K562 (cell line): ENCODE measurements around the gene RPS6KA2. TPM values are rescaled to one million over a fixed set of nuclear protein-coding genes. Genes with fewer than 3 reads are reported as not detected.

ENCODE experiments used
- ATAC-seq: fragments of 200-7000 bp; cut with Tn5 transposase; 3 replicates; pipeline ENCODE4 v1.9.1; 2020; ENCODE audit warnings: moderate library complexity
- BruUV-seq: library from RNA; stranded (reverse); fragments of 400-500 nt; replicated peaks from 2 replicates; lab custom pipeline; 2021; lab: Mats Ljungman, UMichigan
- CTCF ChIA-PET: fragments of 300-600 bp; formaldehyde crosslinking; extraction: SDS; loops from one replicate; lab custom pipeline; 2021; ENCODE audit warnings: low intra/inter-chr PET ratio; lab: Yijun Ruan, JAX
- POLR2A ChIA-PET: fragments of 300-600, 350-650 bp; sonication (Branson Sonifier 250); formaldehyde crosslinking; extraction: SDS; loops from one replicate; lab custom pipeline; 2021; ENCODE audit warnings: antibody characterized with exemption, inconsistent platforms; lab: Yijun Ruan, JAX
- DNase-seq, 4 experiments: peaks; one replicate each; pipeline versions ENCODE4 v3.0.0 to v3.0.0-alpha.2; 2011 to 2018; ENCODE audit warnings: low spot score in 3 of 4, mixed read lengths in 3 of 4; ENCODE audit errors: extremely low read depth in 1 of 4
- FAIRE-seq: peaks from 2 replicates; lab custom pipeline; 2011; peaks lifted over from hg19 to GRCh38; lab: Jason Lieb, UNC
- H2AFZ ChIP-seq: 2 replicates; pipeline ENCODE4 v1.6.0; 2011; ENCODE audit warnings: low read depth, low read length, control low read depth, inconsistent platforms
- H3K27ac ChIP-seq: fragments of 200-600 bp; 3 replicates; pipeline ENCODE4 v1.8.0; 2011; ENCODE audit warnings: low read depth, mild to moderate bottlenecking, control low read depth, inconsistent platforms, low read length, moderate library complexity, mixed read lengths; ENCODE audit errors: extremely low read depth
- H3K27me3 ChIP-seq, 2 experiments: fragments of 300-600 bp in 1 of 2; 2 replicates in 1 of 2; 3 replicates in 1 of 2; pipeline versions ENCODE4 v1.6.0 to v1.8.0; 2011; ENCODE audit warnings: inconsistent platforms in 2 of 2, low read length in 2 of 2, mild to moderate bottlenecking in 1 of 2, mixed read lengths in 1 of 2, moderate library complexity in 1 of 2; ENCODE audit not compliant: control insufficient read depth in 2 of 2, insufficient read depth in 2 of 2
- H3K36me3 ChIP-seq: fragments of 300-600 bp; 3 replicates; pipeline ENCODE4 v1.8.0; 2011; ENCODE audit warnings: mild to moderate bottlenecking, low read length, inconsistent platforms; ENCODE audit not compliant: control insufficient read depth, insufficient read depth
- H3K4me1 ChIP-seq, 2 experiments: fragments of 200-600 bp in 1 of 2; replicated peaks in 1 of 2; 2 replicates in 1 of 2; 3 replicates in 1 of 2; pipeline versions ENCODE4 v1.5.1 to v1.8.0; 2011; ENCODE audit warnings: inconsistent platforms in 2 of 2, low read length in 2 of 2, mild to moderate bottlenecking in 1 of 2, mixed read lengths in 1 of 2, moderate library complexity in 1 of 2; ENCODE audit not compliant: control insufficient read depth in 2 of 2, insufficient read depth in 2 of 2
- H3K4me2 ChIP-seq: 2 replicates; pipeline ENCODE4 v1.6.1; 2011; ENCODE audit warnings: low read length, control low read depth, inconsistent platforms, mixed read lengths; ENCODE audit not compliant: insufficient read depth
- H3K4me3 ChIP-seq: fragments of 200-600 bp; sonication (generic), shearing (Covaris generic); 2 replicates; pipeline ENCODE4 v1.5.1; 2016; ENCODE audit warnings: control low read depth, inconsistent platforms
- H3K79me2 ChIP-seq: fragments of 200-600 bp; 3 replicates; pipeline ENCODE4 v1.8.0; 2011; ENCODE audit warnings: low read length, inconsistent platforms; ENCODE audit not compliant: control insufficient read depth, insufficient read depth
- H3K9ac ChIP-seq, 2 experiments: 2 replicates each; pipeline versions ENCODE4 v1.6.0 to v1.6.1; 2011; ENCODE audit warnings: low read depth in 2 of 2, low read length in 2 of 2, control low read depth in 1 of 2, inconsistent platforms in 1 of 2, mild to moderate bottlenecking in 1 of 2, mixed read lengths in 1 of 2; ENCODE audit not compliant: insufficient read depth in 1 of 2
- H3K9me1 ChIP-seq: one replicate; pipeline ENCODE4 v1.6.0; 2011; ENCODE audit warnings: inconsistent platforms, mild to moderate bottlenecking, low read length, moderate library complexity; ENCODE audit not compliant: control insufficient read depth, insufficient read depth
- H3K9me3 ChIP-seq: replicated peaks from 2 replicates; pipeline ENCODE4 v1.5.1; 2011; ENCODE audit warnings: low read depth, low read length, inconsistent platforms; ENCODE audit not compliant: control insufficient read depth, insufficient read depth
- H4K20me1 ChIP-seq: replicated peaks from 2 replicates; pipeline ENCODE4 v1.6.1; 2011; ENCODE audit warnings: low read length, inconsistent platforms, mixed read lengths; ENCODE audit not compliant: control insufficient read depth, insufficient read depth
- FOXM1 ChIP-seq, 2 experiments: fragments of 450-650 bp in 1 of 2; sonication (generic) in 1 of 2; formaldehyde crosslinking in 1 of 2; IDR thresholded peaks; 2 replicates each; pipeline versions ENCODE4 v1.6.1 to v1.9.0; 2017 to 2022; ENCODE audit warnings: low read depth in 2 of 2, mild to moderate bottlenecking in 2 of 2, missing genetic modification reagents in 1 of 2, moderate library complexity in 1 of 2
- IFI16 ChIP-seq: fragments of 250-450 bp; sonication (Bioruptor Pico); IDR thresholded peaks from 2 replicates; pipeline ENCODE4 v2.1.2; 2022; ENCODE audit warnings: mild to moderate bottlenecking, inconsistent platforms
- JUND ChIP-seq, 2 experiments: IDR thresholded peaks; 2 replicates in 1 of 2; 3 replicates in 1 of 2; pipeline ENCODE4 v1.6.1; 2011; ENCODE audit warnings: borderline replicate concordance in 2 of 2, low read depth in 2 of 2, low read length in 2 of 2, improper control_type of control experiment in 1 of 2, missing biosample characterization in 1 of 2, missing genetic modification characterization in 1 of 2, missing genetic modification reagents in 1 of 2
- TBL1XR1 ChIP-seq, 2 experiments: IDR thresholded peaks; 2 replicates each; pipeline ENCODE4 v1.6.1; 2012; ENCODE audit warnings: improper control_type of control experiment in 2 of 2, low read length in 2 of 2, mild to moderate bottlenecking in 1 of 2
- TCF7L2 ChIP-seq: fragments of 150-350 bp; IDR thresholded peaks from 2 replicates; pipeline ENCODE4 v1.6.1; 2016; ENCODE audit warnings: low read depth, mild to moderate bottlenecking, low read length, moderate library complexity
- WGBS: fragments of 100-300 bp; shearing (Covaris generic); methylation state at CpG from one replicate; pipeline ENCODE4 v1.1.6; 2016; ENCODE audit warnings: low coverage, mixed read lengths; ENCODE audit not compliant: insufficient coverage; ENCODE audit errors: missing lambda C conversion rate; 5-methylcytosine and 5-hydroxymethylcytosine counted together
- in situ Hi-C: fragments of 300-500 bp; cut with MboI; formaldehyde crosslinking; loops from 4 replicates; pipeline ENCODE4 v1.15.0; 2018; ENCODE audit warnings: inconsistent platforms, mixed read lengths
- intact Hi-C: fragments of 100-400 bp; cut with micrococcal nuclease; formaldehyde crosslinking; loops from 2 replicates; pipeline ENCODE4 v1.14.2; 2022
- polyA plus RNA-seq, 8 experiments: library from polyadenylated mRNA; depleted of rRNA in 4 of 8; stranded (reverse) in 5 of 8; unstranded in 3 of 8; fragments of >200 nt; fragmentation: Nextera tagmentation in 2 of 8; fragmentation: Illumina TruSeq in 1 of 8; extraction: Ambion mirVana in 2 of 8; extraction: Trizol in 1 of 8; gene quantifications; 2 replicates each; pipeline versions ENCODE4 v1.2.1 to v1.2.3, GENCODE V29; 2011 to 2014; ENCODE audit warnings: inconsistent platforms in 1 of 8, missing spikeins in 1 of 8
- total RNA-seq, 7 experiments: library from RNA; depleted of rRNA in 6 of 7; stranded (reverse); fragments of >200 nt in 6 of 7; fragmentation: Illumina TruSeq in 2 of 7; extraction: Trizol in 2 of 7; gene quantifications; 2 replicates each; pipeline versions ENCODE4 v1.2.1 to v1.2.3, GENCODE V29; 2011 to 2021; ENCODE audit warnings: low replicate concordance in 1 of 7
- TF ChIP-seq, protein P1 (sequence below): sonication (generic); formaldehyde crosslinking; IDR thresholded peaks from 2 replicates; pipeline ENCODE4 v1.4.0; 2020; ENCODE audit warnings: mild to moderate bottlenecking, missing genetic modification reagents

The RPS6KA2 gene
- total and polyA plus RNA-seq, 9 of the 15 experiments (the other 6 are each of a cell fraction or from before 2014, with no cell fraction given) = 0.29 to 1.00 (median 0.53) TPM

DNA sequence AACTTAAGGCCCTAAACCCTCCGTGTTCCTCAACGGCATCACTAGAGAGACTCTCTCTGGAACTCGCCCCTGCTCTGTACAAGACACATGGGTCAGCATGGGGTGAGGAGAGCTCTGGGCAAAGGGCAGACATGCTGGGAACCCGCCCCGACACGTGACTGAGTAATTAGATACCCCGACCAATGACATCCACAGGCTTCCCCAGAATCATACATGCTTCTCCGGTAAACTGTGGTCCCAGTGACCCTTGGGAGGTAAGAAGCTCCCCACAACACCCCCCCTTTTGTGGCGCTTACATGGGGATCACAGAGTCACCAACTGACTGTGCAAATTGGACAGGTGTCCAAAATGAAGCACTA, 31.7 kb upstream of the RPS6KA2 start:
- no peak for ATAC-seq
- no peak for DNase-seq
- BruUV-seq = no TSS peak
- no peaks in the 10 kb centered on the region for H3K36me3 ChIP-seq
- under 1% methylated on average over 9 of the region's 9 CpGs for WGBS
- FAIRE-seq = no peak
- no peak overlapping the region for H3K9ac ChIP-seq
- H3K9me3 ChIP-seq = no peaks in the 10 kb centered on the region
- H3K4me3 ChIP-seq = no peak overlapping the region
- no peak overlapping the region for H2AFZ ChIP-seq
- H3K27me3 ChIP-seq = peaks cover 41 to 71% of the 10 kb centered on the region in 2 experiments
- H4K20me1 ChIP-seq = no peaks in the 10 kb centered on the region
- ChIA-PET POLR2A (no interaction called here), CTCF (no interaction called here)
- H3K4me1 ChIP-seq = no peaks in the 10 kb centered on the region
- in situ Hi-C loops = no loop called here
- no peaks in the 10 kb centered on the region for H3K9me1 ChIP-seq
- no peak for TF ChIP-seq IFI16
- TF ChIP-seq TCF7L2 = no peak
- TF ChIP-seq FOXM1 (IDR thresholded peaks at IDR 0.05; ENCODE audit: low read depth) = no peak
- no peak for TF ChIP-seq FOXM1 (CRISPR knock-in tag; IDR thresholded peaks at IDR 0.05; ENCODE audit: low read depth)
- no peak for TF ChIP-seq TBL1XR1 (IDR thresholded peaks at IDR 0.05; ENCODE audit: low read length in 2 of 2)
- TF ChIP-seq, protein P1, sequence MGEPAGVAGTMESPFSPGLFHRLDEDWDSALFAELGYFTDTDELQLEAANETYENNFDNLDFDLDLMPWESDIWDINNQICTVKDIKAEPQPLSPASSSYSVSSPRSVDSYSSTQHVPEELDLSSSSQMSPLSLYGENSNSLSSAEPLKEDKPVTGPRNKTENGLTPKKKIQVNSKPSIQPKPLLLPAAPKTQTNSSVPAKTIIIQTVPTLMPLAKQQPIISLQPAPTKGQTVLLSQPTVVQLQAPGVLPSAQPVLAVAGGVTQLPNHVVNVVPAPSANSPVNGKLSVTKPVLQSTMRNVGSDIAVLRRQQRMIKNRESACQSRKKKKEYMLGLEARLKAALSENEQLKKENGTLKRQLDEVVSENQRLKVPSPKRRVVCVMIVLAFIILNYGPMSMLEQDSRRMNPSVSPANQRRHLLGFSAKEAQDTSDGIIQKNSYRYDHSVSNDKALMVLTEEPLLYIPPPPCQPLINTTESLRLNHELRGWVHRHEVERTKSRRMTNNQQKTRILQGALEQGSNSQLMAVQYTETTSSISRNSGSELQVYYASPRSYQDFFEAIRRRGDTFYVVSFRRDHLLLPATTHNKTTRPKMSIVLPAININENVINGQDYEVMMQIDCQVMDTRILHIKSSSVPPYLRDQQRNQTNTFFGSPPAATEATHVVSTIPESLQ (CRISPR knock-in tag) = no peak
- no peak for TF ChIP-seq JUND (IDR thresholded peaks at IDR 0.05; ENCODE audit: borderline replicate concordance, low read depth, low read length)
- TF ChIP-seq JUND (tag; IDR thresholded peaks at IDR 0.05; ENCODE audit: borderline replicate concordance, low read depth, low read length) = no peak
- intact Hi-C loops = no loop called here
- no peaks in the 10 kb centered on the region for H3K79me2 ChIP-seq
- no peak overlapping the region for H3K4me2 ChIP-seq
- H3K27ac ChIP-seq = no peak overlapping the region
